ENCODE data around the gene MYLK4.
A peak's percentile ranks its signal among the peaks of the same experiment; 100 is the strongest.

MYLK4 gene

GRCh38 chr6:2716936-2717700, 33.6 kb downstream of the MYLK4 start:
- DNase-seq (ENCODE audit: low read depth, low spot score): no peak
- H3K4me1 ChIP-seq (ENCODE audit: control insufficient read depth, insufficient read depth, low read length): no peaks in the 10 kb centered on the region
- no peaks in the 10 kb centered on the region; the same call in 1 of the 2 replicates for H3K36me3 ChIP-seq (ENCODE audit: control insufficient read depth, insufficient read depth, low read length)
- H3K27ac ChIP-seq (ENCODE audit: low read length): no peak overlapping the region
- H3K27me3 ChIP-seq (ENCODE audit: control insufficient read depth, insufficient read depth, low read length): no peaks in the 10 kb centered on the region
- WGBS (ENCODE audit: insufficient coverage, insufficient read length): no CpG with 5 or more reads among the region's 9 CpGs
- H3K9me3 ChIP-seq (ENCODE audit: control insufficient read depth, insufficient read depth, low read length): no peaks in the 10 kb centered on the region
- no peak overlapping the region for H3K4me3 ChIP-seq (ENCODE audit: low read length)

- no peaks in the 10 kb centered on the region for H3K4me1 ChIP-seq (ENCODE audit: control insufficient read depth, insufficient read depth, low read length)
- DNase-seq (ENCODE audit: low read depth, low spot score): no peak
- no peak overlapping the region for H3K4me3 ChIP-seq (ENCODE audit: low read length)
- H3K9me3 ChIP-seq (ENCODE audit: control insufficient read depth, insufficient read depth, low read length): no peaks in the 10 kb centered on the region
- H3K36me3 ChIP-seq (ENCODE audit: control insufficient read depth, insufficient read depth, low read length): no peaks in the 10 kb centered on the region; the same call in 1 of the 2 replicates
- WGBS (ENCODE audit: insufficient coverage, insufficient read length): no CpG with 5 or more reads among the region's 5 CpGs
- H3K27ac ChIP-seq (ENCODE audit: low read length): no peak overlapping the region
- no peaks in the 10 kb centered on the region for H3K27me3 ChIP-seq (ENCODE audit: control insufficient read depth, insufficient read depth, low read length)
These were observed 35.0 kb downstream of the MYLK4 start for GRCh38 chr6:2715737-2716136.

- no peaks in the 10 kb centered on the region; the same call in 1 of the 2 replicates for H3K36me3 ChIP-seq (ENCODE audit: control insufficient read depth, insufficient read depth, low read length)
- H3K4me1 ChIP-seq (ENCODE audit: control insufficient read depth, insufficient read depth, low read length): no peaks in the 10 kb centered on the region
- H3K27ac ChIP-seq (ENCODE audit: low read length): no peak overlapping the region
- no CpG with 5 or more reads among the region's 7 CpGs for whole genome bisulfite sequencing (ENCODE audit: insufficient coverage, insufficient read length)
- DNase-seq (ENCODE audit: low read depth, low spot score): no peak
- H3K9me3 ChIP-seq (ENCODE audit: control insufficient read depth, insufficient read depth, low read length): no peaks in the 10 kb centered on the region
- no peaks in the 10 kb centered on the region for H3K27me3 ChIP-seq (ENCODE audit: control insufficient read depth, insufficient read depth, low read length)
- H3K4me3 ChIP-seq (ENCODE audit: low read length): no peak overlapping the region
These were observed 36.4 kb downstream of the MYLK4 start for GRCh38 chr6:2714111-2714895.

GRCh38 chr6:2713473-2714110, 37.1 kb downstream of the MYLK4 start:
- no peak overlapping the region for H3K27ac ChIP-seq (ENCODE audit: low read length)
- no peaks in the 10 kb centered on the region for H3K4me1 ChIP-seq (ENCODE audit: control insufficient read depth, insufficient read depth, low read length)
- no peak overlapping the region for H3K4me3 ChIP-seq (ENCODE audit: low read length)
- no CpG with 5 or more reads among the region's 8 CpGs for WGBS (ENCODE audit: insufficient coverage, insufficient read length)
- no peaks in the 10 kb centered on the region for H3K27me3 ChIP-seq (ENCODE audit: control insufficient read depth, insufficient read depth, low read length)
- DNase-seq (ENCODE audit: low read depth, low spot score): no peak
- no peaks in the 10 kb centered on the region for H3K9me3 ChIP-seq (ENCODE audit: control insufficient read depth, insufficient read depth, low read length)
- no peaks in the 10 kb centered on the region; the same call in 1 of the 2 replicates for H3K36me3 ChIP-seq (ENCODE audit: control insufficient read depth, insufficient read depth, low read length)

GRCh38 chr6:2712102-2712501, 38.6 kb downstream of the MYLK4 start:
- no peak for DNase-seq (ENCODE audit: low read depth, low spot score)
- H3K9me3 ChIP-seq (ENCODE audit: control insufficient read depth, insufficient read depth, low read length): no peaks in the 10 kb centered on the region
- no peaks in the 10 kb centered on the region for H3K27me3 ChIP-seq (ENCODE audit: control insufficient read depth, insufficient read depth, low read length)
- H3K4me1 ChIP-seq (ENCODE audit: control insufficient read depth, insufficient read depth, low read length): no peaks in the 10 kb centered on the region
- no peak overlapping the region for H3K27ac ChIP-seq (ENCODE audit: low read length)
- no CpG with 5 or more reads among the region's 5 CpGs for WGBS (ENCODE audit: insufficient coverage, insufficient read length)
- H3K4me3 ChIP-seq (ENCODE audit: low read length): no peak overlapping the region
- no peaks in the 10 kb centered on the region; the same call in 1 of the 2 replicates for H3K36me3 ChIP-seq (ENCODE audit: control insufficient read depth, insufficient read depth, low read length)

GRCh38 chr6:2710412-2710811, 40.3 kb downstream of the MYLK4 start:
- Histone ChIP-seq H3K27me3 (ENCODE audit: control insufficient read depth, insufficient read depth, low read length) (no peaks in the 10 kb centered on the region), H3K4me1 (ENCODE audit: control insufficient read depth, insufficient read depth, low read length) (0 out of 2 replicates have a peak, but pooled peaks cover 1% of the 10 kb centered on the region), H3K36me3 (ENCODE audit: control insufficient read depth, insufficient read depth, low read length) (no peaks in the 10 kb centered on the region; the same call in 1 of the 2 replicates), H3K27ac (ENCODE audit: low read length) (no peak overlapping the region), H3K4me3 (ENCODE audit: low read length) (no peak overlapping the region), H3K9me3 (ENCODE audit: control insufficient read depth, insufficient read depth, low read length) (no peaks in the 10 kb centered on the region)
- no peak for DNase-seq (ENCODE audit: low read depth, low spot score)

- whole genome bisulfite sequencing (ENCODE audit: insufficient coverage, insufficient read length): no CpG with 5 or more reads among the region's 5 CpGs
- H3K4me1 ChIP-seq (ENCODE audit: control insufficient read depth, insufficient read depth, low read length): 0 out of 2 replicates have a peak, but pooled peaks cover 1% of the 10 kb centered on the region
- H3K27me3 ChIP-seq (ENCODE audit: control insufficient read depth, insufficient read depth, low read length): no peaks in the 10 kb centered on the region
- H3K27ac ChIP-seq (ENCODE audit: low read length): no peak overlapping the region
- no peak for DNase-seq (ENCODE audit: low read depth, low spot score)
- H3K36me3 ChIP-seq (ENCODE audit: control insufficient read depth, insufficient read depth, low read length): no peaks in the 10 kb centered on the region; the same call in 1 of the 2 replicates
- no peaks in the 10 kb centered on the region for H3K9me3 ChIP-seq (ENCODE audit: control insufficient read depth, insufficient read depth, low read length)
- no peak overlapping the region for H3K4me3 ChIP-seq (ENCODE audit: low read length)
These were observed 42.3 kb downstream of the MYLK4 start for GRCh38 chr6:2708456-2708855.

GRCh38 chr6:2706558-2706957, 44.2 kb downstream of the MYLK4 start:
- WGBS (ENCODE audit: insufficient coverage, insufficient read length): no CpG with 5 or more reads among the region's 7 CpGs
- H3K4me3 ChIP-seq (ENCODE audit: low read length): no peak overlapping the region

GRCh38 chr6:2705256-2705655, 45.5 kb downstream of the MYLK4 start:
- no peaks in the 10 kb centered on the region for H3K36me3 ChIP-seq (ENCODE audit: control insufficient read depth, insufficient read depth, low read length)
- H3K4me1 ChIP-seq (ENCODE audit: control insufficient read depth, insufficient read depth, low read length): 0 out of 2 replicates have a peak, but pooled peaks cover 1% of the 10 kb centered on the region
- WGBS (ENCODE audit: insufficient coverage, insufficient read length): no CpG with 5 or more reads among the region's 2 CpGs
- no peaks in the 10 kb centered on the region for H3K27me3 ChIP-seq (ENCODE audit: control insufficient read depth, insufficient read depth, low read length)
- H3K4me3 ChIP-seq (ENCODE audit: low read length): no peak overlapping the region
- no peaks in the 10 kb centered on the region for H3K9me3 ChIP-seq (ENCODE audit: control insufficient read depth, insufficient read depth, low read length)
- no peak overlapping the region for H3K27ac ChIP-seq (ENCODE audit: low read length)
- DNase-seq (ENCODE audit: low read depth, low spot score): no peak

More at GRCh38 chr6:2706558-2706957, 44.2 kb downstream of the MYLK4 start:
- no peak for DNase-seq (ENCODE audit: low read depth, low spot score)
- no peaks in the 10 kb centered on the region for H3K27me3 ChIP-seq (ENCODE audit: control insufficient read depth, insufficient read depth, low read length)
- H3K36me3 ChIP-seq (ENCODE audit: control insufficient read depth, insufficient read depth, low read length): no peaks in the 10 kb centered on the region
- H3K27ac ChIP-seq (ENCODE audit: low read length): no peak overlapping the region
- H3K9me3 ChIP-seq (ENCODE audit: control insufficient read depth, insufficient read depth, low read length): no peaks in the 10 kb centered on the region
- H3K4me1 ChIP-seq (ENCODE audit: control insufficient read depth, insufficient read depth, low read length): 0 out of 2 replicates have a peak, but pooled peaks cover 1% of the 10 kb centered on the region

GRCh38 chr6:2697291-2697690, 53.4 kb downstream of the MYLK4 start:
- H3K4me1 ChIP-seq (ENCODE audit: control insufficient read depth, insufficient read depth, low read length): no peaks in the 10 kb centered on the region
- no peak overlapping the region for H3K4me3 ChIP-seq (ENCODE audit: low read length)
- no peaks in the 10 kb centered on the region; the same call in 1 of the 2 replicates for H3K36me3 ChIP-seq (ENCODE audit: control insufficient read depth, insufficient read depth, low read length)
- no CpG with 5 or more reads among the region's 13 CpGs for WGBS (ENCODE audit: insufficient coverage, insufficient read length)
- no peak overlapping the region for H3K27ac ChIP-seq (ENCODE audit: low read length)
- H3K27me3 ChIP-seq (ENCODE audit: control insufficient read depth, insufficient read depth, low read length): no peaks in the 10 kb centered on the region
- DNase-seq (ENCODE audit: low read depth, low spot score): peak; percentile 11
- H3K9me3 ChIP-seq (ENCODE audit: control insufficient read depth, insufficient read depth, low read length): no peaks in the 10 kb centered on the region

All from iPS DF 6.9 (cell line).